OCI-LY7 (cell line): ENCODE measurements around the gene GATAD2B.
"Not testable (repeated sequence)": the region's sequence is repeated elsewhere in the genome, so short reads cannot be mapped to it uniquely, and the experiment has no call there.

Source experiments
- CTCF ChIP-seq: fragments of 200-600 bp; sonication (generic); conservative IDR thresholded peaks from 2 replicates; pipeline ENCODE4 v1.5.1; 2014; ENCODE audit warnings: mild to moderate bottlenecking, antibody characterized with exemption, low read length, moderate library complexity, mixed read lengths
- EZH2phosphoT487 ChIP-seq: fragments of 200-600 bp; sonication (generic); IDR thresholded peaks from 2 replicates; pipeline ENCODE4 v1.6.1; 2018; ENCODE audit warnings: low read depth, borderline replicate concordance, mild to moderate bottlenecking, mixed run types, antibody characterized with exemption, low read length, moderate library complexity, mixed read lengths

DNA sequence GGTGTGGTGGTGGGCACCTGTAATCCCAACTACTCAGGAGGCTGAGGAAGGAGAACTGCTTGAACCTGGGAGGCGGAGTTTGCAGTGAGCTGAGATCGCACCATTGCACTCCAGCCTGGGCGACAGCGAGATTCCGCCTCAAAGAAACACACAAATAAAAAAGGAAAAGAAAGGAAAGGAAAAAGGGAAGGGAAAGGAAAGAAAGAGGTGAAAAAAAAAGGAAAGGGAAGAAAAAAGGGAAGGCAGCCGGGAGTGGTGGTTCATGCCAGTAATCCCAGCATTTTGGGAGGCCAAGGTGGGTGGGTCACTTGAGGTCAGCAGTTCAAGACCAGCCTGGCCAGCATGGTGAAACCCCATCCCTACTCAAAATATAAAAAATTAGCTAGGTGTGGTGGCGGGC is 31.7 kb downstream of the GATAD2B start:
- not testable (repeated sequence) for TF ChIP-seq CTCF, EZH2phosphoT487
